ENCODE data around the gene ANKRD27.
"Not testable (repeated sequence)": the region's sequence is repeated elsewhere in the genome, so short reads cannot be mapped to it uniquely, and the experiment has no call there.

ANKRD27 gene

GRCh38 chr19:32653599-32653915 lies 21.4 kb downstream of the ANKRD27 start:
- no peak for DNase-seq (ENCODE audit: low read depth in 2 of 2)

GRCh38 chr19:32652894-32653598 lies 21.9 kb downstream of the ANKRD27 start:
- DNase-seq (ENCODE audit: low read depth in 2 of 2), result no peak

- not testable (repeated sequence) for DNase-seq (ENCODE audit: low read depth in 2 of 2)
Observed at GRCh38 chr19:32652331-32652730, 22.6 kb downstream of the ANKRD27 start.

- no peak for DNase-seq (ENCODE audit: low read depth in 2 of 2)
Observed at GRCh38 chr19:32651729-32652140, 23.2 kb downstream of the ANKRD27 start.

- DNase-seq (ENCODE audit: low read depth in 2 of 2), result no peak
Observed at GRCh38 chr19:32650671-32651070, 24.3 kb downstream of the ANKRD27 start.

- DNase-seq (ENCODE audit: low read depth in 2 of 2), result no peak
Observed at GRCh38 chr19:32649751-32650150, 25.2 kb downstream of the ANKRD27 start.

GRCh38 chr19:32647361-32647760 lies 27.6 kb downstream of the ANKRD27 start:
- no peak for DNase-seq (ENCODE audit: low read depth in 2 of 2)

- no peak for DNase-seq (ENCODE audit: low read depth in 2 of 2)
Observed at GRCh38 chr19:32646556-32646955, 28.4 kb downstream of the ANKRD27 start.

GRCh38 chr19:32642771-32643170 lies 32.2 kb downstream of the ANKRD27 start:
- peak; percentile 17 to 41 for DNase-seq (ENCODE audit: low read depth in 2 of 2)

- no peak for DNase-seq (ENCODE audit: low read depth in 2 of 2)
Observed at GRCh38 chr19:32638625-32639024, 36.4 kb downstream of the ANKRD27 start.

- DNase-seq (ENCODE audit: low read depth in 2 of 2), result no peak
Observed at GRCh38 chr19:32637480-32637879, 37.5 kb downstream of the ANKRD27 start.

- no peak for DNase-seq (ENCODE audit: low read depth in 2 of 2)
Observed at GRCh38 chr19:32631381-32631780, 43.6 kb downstream of the ANKRD27 start.

GRCh38 chr19:32630338-32630737 lies 44.6 kb downstream of the ANKRD27 start:
- DNase-seq (ENCODE audit: low read depth in 2 of 2), result no peak

GRCh38 chr19:32627714-32628270 lies 47.2 kb downstream of the ANKRD27 start:
- DNase-seq (ENCODE audit: low read depth in 2 of 2), result no peak

GRCh38 chr19:32626969-32627368 lies 48.0 kb downstream of the ANKRD27 start:
- no peak for DNase-seq (ENCODE audit: low read depth in 2 of 2)

- no peak for DNase-seq (ENCODE audit: low read depth in 2 of 2)
Observed at GRCh38 chr19:32624410-32624809, 50.6 kb downstream of the ANKRD27 start.

GRCh38 chr19:32622002-32622401 lies 53.0 kb downstream of the ANKRD27 start:
- DNase-seq (ENCODE audit: low read depth in 2 of 2), result no peak

GRCh38 chr19:32619051-32619685 lies 55.8 kb downstream of the ANKRD27 start:
- DNase-seq (ENCODE audit: low read depth in 2 of 2), result no peak

- DNase-seq (ENCODE audit: low read depth in 2 of 2), result no peak
Observed at GRCh38 chr19:32615569-32615968, 59.4 kb downstream of the ANKRD27 start.

- DNase-seq (ENCODE audit: low read depth in 2 of 2), result no peak
Observed at GRCh38 chr19:32614916-32615315, 60.1 kb downstream of the ANKRD27 start.

GRCh38 chr19:32613008-32613407 lies 62.0 kb downstream of the ANKRD27 start:
- DNase-seq (ENCODE audit: low read depth in 2 of 2), result no peak

GRCh38 chr19:32611161-32611560 lies 63.8 kb downstream of the ANKRD27 start:
- no peak for DNase-seq (ENCODE audit: low read depth in 2 of 2)

GRCh38 chr19:32607479-32607878 lies 67.5 kb downstream of the ANKRD27 start:
- no peak for DNase-seq (ENCODE audit: low read depth in 2 of 2)

Data from stimulated activated CD8-positive, alpha-beta memory T cell treated with anti-CD3 and anti-CD28 coated beads, Interleukin-15, amount 100 ng/mL, for 4 hours (primary cell).